ENCODE data around the gene PIK3CD. TPM values are rescaled to one million over a fixed set of nuclear protein-coding genes. Genes with fewer than 3 reads are reported as not detected.

Gene PIK3CD
- total and polyA plus RNA-seq, 2 of the 8 experiments (the other 6 are each of a cell fraction or from before 2014, with no cell fraction given), result 20.6 to 24.1 TPM

DNA sequence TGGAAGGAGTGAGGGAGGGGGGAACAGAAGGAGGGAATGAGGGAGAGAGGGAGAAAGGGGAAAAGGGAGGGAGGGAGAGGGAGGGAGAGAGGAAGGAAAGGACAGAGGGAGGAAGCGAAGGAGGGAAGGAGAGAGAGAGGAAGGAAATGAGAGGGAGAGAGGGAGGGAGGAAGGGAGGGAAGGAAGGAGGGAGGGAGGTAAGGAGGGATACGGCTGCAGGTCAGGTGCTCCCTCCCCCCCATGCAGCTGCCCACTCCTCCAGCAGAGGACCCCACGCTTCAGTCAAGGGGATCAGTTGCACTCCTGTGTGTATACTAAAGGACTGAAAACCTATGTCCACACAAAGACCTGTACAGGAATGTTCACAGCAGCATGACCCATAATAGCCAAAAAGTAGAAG lies 117.5 kb downstream of the PIK3CD start:
- H4K91ac ChIP-seq (replicated peaks; ENCODE audit: insufficient read length, low read length), result no peak overlapping the region
- no peak overlapping the region for H3K23ac ChIP-seq (ENCODE audit: insufficient read length)
- H3K4me1 ChIP-seq (replicated peaks in 1 of 4; ENCODE audit: control insufficient read depth in 3 of 4, insufficient read depth in 4 of 4, low read length in 3 of 4), result peaks cover 0 to 7% (median under 1%) of the 10 kb centered on the region in 4 experiments; a peak in 3 of 7 replicates
- POLR2A ChIA-PET (ENCODE audit: partially characterized antibody), result no interaction called here
- H3K79me2 ChIP-seq (ENCODE audit: control insufficient read depth in 1 of 2, insufficient read depth in 2 of 2, low read length in 2 of 2), result peaks cover 0 to 37% of the 10 kb centered on the region in 2 experiments; a peak in 2 of 4 replicates
- no peak overlapping the region for H3K14ac ChIP-seq (ENCODE audit: insufficient read length)
- no peaks in the 10 kb centered on the region for H3K27me3 ChIP-seq (replicated peaks in 1 of 4; ENCODE audit: control insufficient read depth in 3 of 4, extremely low read depth in 1 of 4, insufficient read depth in 3 of 4, low read length in 3 of 4)
- no peak overlapping the region for H2AFZ ChIP-seq (ENCODE audit: low read length)
- H2BK20ac ChIP-seq (ENCODE audit: low read length), result no peak overlapping the region
- H3K18ac ChIP-seq (ENCODE audit: extremely low read depth, low read length), result no peak overlapping the region
- no peak for FAIRE-seq
- peaks cover 0 to 10% of the 10 kb centered on the region in 2 experiments for H4K20me1 ChIP-seq (replicated peaks in 1 of 2; ENCODE audit: control insufficient read depth in 1 of 2, insufficient read depth in 2 of 2, low read length in 2 of 2)
- no peak overlapping the region for H3K9ac ChIP-seq (replicated peaks in 1 of 4; ENCODE audit: extremely low read depth in 1 of 4, low read depth in 3 of 4, low read length in 3 of 4)
- H2BK15ac ChIP-seq (ENCODE audit: low read length), result no peak overlapping the region
- no peak overlapping the region for H4K8ac ChIP-seq (ENCODE audit: extremely low read depth, insufficient read depth, low read length)
- H3K56ac ChIP-seq (replicated peaks; ENCODE audit: insufficient read length, low read depth, low read length), result no peak overlapping the region
- TF ChIP-seq TEAD4 (IDR thresholded peaks at IDR 0.05; ENCODE audit: low read depth, low read length) (no peak), CTCF (IDR thresholded peaks at IDR 0.05; ENCODE audit: control extremely low read depth in 1 of 3, insufficient read depth in 1 of 3, low read depth in 1 of 3, low read length in 3 of 3) (peak in 1 of 3 experiments; percentile 15; a peak in 1 of 4 replicates), SRF (IDR thresholded peaks at IDR 0.05; ENCODE audit: low read depth, low read length) (no peak)
- peaks cover 2 to 11% (median 8%) of the 10 kb centered on the region in 4 experiments; a peak in 4 of 8 replicates for H3K36me3 ChIP-seq (ENCODE audit: control insufficient read depth in 2 of 4, insufficient read depth in 4 of 4, low read length in 3 of 4)
- peaks cover 2% of the 10 kb centered on the region; the same call in 1 of the 2 replicates for H3K79me1 ChIP-seq (ENCODE audit: low read depth, low read length)
- H2BK12ac ChIP-seq (ENCODE audit: low read depth, low read length), result no peak overlapping the region
- no peak overlapping the region for H4K5ac ChIP-seq (ENCODE audit: insufficient read length, low read depth, low read length)
- H3K4me2 ChIP-seq (ENCODE audit: insufficient read depth in 1 of 2, low read depth in 2 of 2, low read length in 2 of 2), result no peak overlapping the region
- H2AK5ac ChIP-seq (ENCODE audit: low read depth, low read length), result no peak overlapping the region
- CTCF ChIA-PET (ENCODE audit: partially characterized antibody), result no interaction called here
- no peak overlapping the region for H3K27ac ChIP-seq (ENCODE audit: low read depth, low read length)
- H3K9me3 ChIP-seq (ENCODE audit: insufficient read depth in 2 of 2, low read depth in 1 of 2, low read length in 1 of 2), result no peaks in the 10 kb centered on the region
- no peak for DNase-seq (ENCODE audit: low read depth in 1 of 2, low spot score in 2 of 2)
- no peak overlapping the region for H3K4me3 ChIP-seq (ENCODE audit: extremely low read depth in 1 of 4, insufficient read depth in 2 of 4, low read depth in 3 of 4, low read length in 4 of 4)
- WGBS, 2 experiments (ENCODE audit: extremely low coverage in 1 of 2, insufficient coverage in 1 of 2, insufficient read length in 1 of 2, insufficient replicate concordance in 2 of 2, low coverage in 1 of 2, low lambda C conversion rate in 2 of 2, missing lambda C conversion rate in 1 of 2), result 90% methylated on average over 1 of the region's 3 CpGs; no CpG with 5 or more reads in 1 of the 2 experiments
- no peak overlapping the region for H2BK5ac ChIP-seq (ENCODE audit: low read depth, low read length)
- no peak overlapping the region for H2BK120ac ChIP-seq (replicated peaks; ENCODE audit: low read depth, low read length)
- H3K23me2 ChIP-seq (ENCODE audit: low read depth, low read length), result no peaks in the 10 kb centered on the region
- H3K4ac ChIP-seq (replicated peaks; ENCODE audit: insufficient read length, low read depth, low read length), result no peak overlapping the region

Measured in H1 (cell line).